Neural progenitor cell (in vitro differentiated cells): Measurements from ENCODE around the gene PDE1A.

Experiments
- CTCF ChIP-seq: fragments of 200-600 bp; sonication (generic); IDR thresholded peaks from 2 replicates; pipeline ENCODE4 v1.5.1; 2017; ENCODE audit warnings: antibody characterized with exemption, mild to moderate bottlenecking
- EZH2 ChIP-seq: fragments of 200-600 bp; sonication (generic); IDR thresholded peaks from 2 replicates; pipeline ENCODE4 v1.6.1; 2017; ENCODE audit warnings: antibody characterized with exemption, mild to moderate bottlenecking, moderate library complexity
- EZH2phosphoT487 ChIP-seq: fragments of 200-600 bp; sonication (generic); IDR thresholded peaks from 2 replicates; pipeline ENCODE4 v1.6.1; 2017; ENCODE audit warnings: antibody characterized with exemption

- TF ChIP-seq CTCF (no peak), EZH2 (no peak), EZH2phosphoT487 (no peak)
These were observed 61.0 kb downstream of the PDE1A start for GRCh38 chr2:182365855-182366254.
